Measurements from ENCODE around the gene BMP8A. TPM values are rescaled to one million over a fixed set of nuclear protein-coding genes. Genes with fewer than 3 reads are reported as not detected.
"Not testable (repeated sequence)": the region's sequence is repeated elsewhere in the genome, so short reads cannot be mapped to it uniquely, and the experiment has no call there.

The BMP8A gene
- total RNA-seq, 2 donors from 2014 or later = 1.3 to 2.9 TPM

GRCh38 chr1:39498821-39499220, 7.4 kb downstream of the BMP8A start:
- ATAC-seq; DNase-seq; intact Hi-C loops (cut with DNase I): not testable (repeated sequence)

- intact Hi-C loops (cut with DNase I) = no loop called here
- ATAC-seq = peak; percentile 67 to 92
Measured at GRCh38 chr1:39499668-39500067, 8.2 kb downstream of the BMP8A start.

GRCh38 chr1:39500862-39501389, 9.5 kb downstream of the BMP8A start:
- intact Hi-C loops (cut with DNase I) = no loop called here
- no peak for DNase-seq
- peak in 1 of 2 donors; percentile 6 for ATAC-seq

More at GRCh38 chr1:39499668-39500067, 8.2 kb downstream of the BMP8A start:
- DNase-seq = peak; percentile 67

GRCh38 chr1:39501666-39502065, 10.2 kb downstream of the BMP8A start:
- intact Hi-C loops (cut with DNase I) = no loop called here
- DNase-seq (no peak), ATAC-seq (peak in 1 of 2 donors; percentile 14)

GRCh38 chr1:39504436-39504835, 13.0 kb downstream of the BMP8A start:
- ATAC-seq; DNase-seq; intact Hi-C loops (cut with DNase I): not testable (repeated sequence)

- intact Hi-C loops (cut with DNase I) = no loop called here
- DNase-seq (no peak), ATAC-seq (no peak)
Measured at GRCh38 chr1:39505289-39505688, 13.9 kb downstream of the BMP8A start.

GRCh38 chr1:39507230-39507928, 15.9 kb downstream of the BMP8A start:
- no peak for ATAC-seq
- intact Hi-C loops (cut with DNase I) = no loop called here
- DNase-seq = no peak

GRCh38 chr1:39508266-39508665, 16.8 kb downstream of the BMP8A start:
- intact Hi-C loops (cut with DNase I) = no loop called here
- ATAC-seq = no peak
- no peak for DNase-seq

- ATAC-seq (no peak), DNase-seq (no peak)
- intact Hi-C loops (cut with DNase I) = no loop called here
Measured at GRCh38 chr1:39508857-39509305, 17.4 kb downstream of the BMP8A start.

- DNase-seq = no peak
- intact Hi-C loops (cut with DNase I) = no loop called here
- ATAC-seq = peak; percentile 64 to 67
Measured at GRCh38 chr1:39509360-39510009, 18.0 kb downstream of the BMP8A start.

- ATAC-seq; DNase-seq; intact Hi-C loops (cut with DNase I): not testable (repeated sequence)
Measured at GRCh38 chr1:39510570-39511186, 19.2 kb downstream of the BMP8A start.

- ATAC-seq; intact Hi-C loops (cut with DNase I); DNase-seq: not testable (repeated sequence)
Measured at GRCh38 chr1:39511477-39511876, 20.0 kb downstream of the BMP8A start.

GRCh38 chr1:39512234-39512847, 20.9 kb downstream of the BMP8A start:
- DNase-seq; intact Hi-C loops (cut with DNase I); ATAC-seq: not testable (repeated sequence)

GRCh38 chr1:39514710-39515124, 23.3 kb downstream of the BMP8A start:
- DNase-seq; intact Hi-C loops (cut with DNase I): not testable (repeated sequence)
- peak; percentile 85 to 90 for ATAC-seq

GRCh38 chr1:39515131-39516086, 24.0 kb downstream of the BMP8A start:
- intact Hi-C loops (cut with DNase I); DNase-seq: not testable (repeated sequence)
- ATAC-seq = peak; percentile 65 to 75

- intact Hi-C loops (cut with DNase I); DNase-seq; ATAC-seq: not testable (repeated sequence)
Measured at GRCh38 chr1:39516841-39517240, 25.4 kb downstream of the BMP8A start.

- DNase-seq; ATAC-seq; intact Hi-C loops (cut with DNase I): not testable (repeated sequence)
Measured at GRCh38 chr1:39517936-39518335, 26.5 kb downstream of the BMP8A start.

- intact Hi-C loops (cut with DNase I); DNase-seq; ATAC-seq: not testable (repeated sequence)
Measured at GRCh38 chr1:39519376-39519775, 27.9 kb downstream of the BMP8A start.

Data from left cardiac atrium (tissue), 4 donors.